ENCODE measurements around the gene UGCG.

Gene UGCG

GRCh38 chr9:111857555-111858211 lies 38.9 kb upstream of the UGCG start:
- H3K36me3 ChIP-seq (ENCODE audit: control insufficient read depth, insufficient read depth, low read length), result no peaks in the 10 kb centered on the region
- H3K4me3 ChIP-seq (replicated peaks; ENCODE audit: low read depth, low read length), result no peak overlapping the region
- no peak for TF ChIP-seq CTCF (IDR thresholded peaks at IDR 0.05; ENCODE audit: insufficient read depth, low read length, poor library complexity, severe bottlenecking)
- DNase-seq (ENCODE audit: extremely low read depth, insufficient read length), result no peak
- H3K27me3 ChIP-seq (replicated peaks; ENCODE audit: control insufficient read depth, insufficient read depth, low read length), result no peaks in the 10 kb centered on the region

GRCh38 chr9:111860443-111860842 lies 36.2 kb upstream of the UGCG start:
- Histone ChIP-seq H3K27me3 (replicated peaks; ENCODE audit: control insufficient read depth, insufficient read depth, low read length) (no peaks in the 10 kb centered on the region), H3K36me3 (ENCODE audit: control insufficient read depth, insufficient read depth, low read length) (no peaks in the 10 kb centered on the region), H3K4me3 (replicated peaks; ENCODE audit: low read depth, low read length) (no peak overlapping the region)
- no peak for DNase-seq (ENCODE audit: extremely low read depth, insufficient read length)
- no peak for TF ChIP-seq CTCF (IDR thresholded peaks at IDR 0.05; ENCODE audit: insufficient read depth, low read length, poor library complexity, severe bottlenecking)

GRCh38 chr9:111863636-111864035 lies 33.0 kb upstream of the UGCG start:
- no peaks in the 10 kb centered on the region for H3K27me3 ChIP-seq (replicated peaks; ENCODE audit: control insufficient read depth, insufficient read depth, low read length)
- no peak for DNase-seq (ENCODE audit: extremely low read depth, insufficient read length)
- no peak for TF ChIP-seq CTCF (IDR thresholded peaks at IDR 0.05; ENCODE audit: insufficient read depth, low read length, poor library complexity, severe bottlenecking)
- no peak overlapping the region for H3K4me3 ChIP-seq (replicated peaks; ENCODE audit: low read depth, low read length)
- no peaks in the 10 kb centered on the region for H3K36me3 ChIP-seq (ENCODE audit: control insufficient read depth, insufficient read depth, low read length)

- H3K36me3 ChIP-seq (ENCODE audit: control insufficient read depth, insufficient read depth, low read length), result no peaks in the 10 kb centered on the region
- no peaks in the 10 kb centered on the region for H3K27me3 ChIP-seq (replicated peaks; ENCODE audit: control insufficient read depth, insufficient read depth, low read length)
- no peak for TF ChIP-seq CTCF (IDR thresholded peaks at IDR 0.05; ENCODE audit: insufficient read depth, low read length, poor library complexity, severe bottlenecking)
- no peak overlapping the region for H3K4me3 ChIP-seq (replicated peaks; ENCODE audit: low read depth, low read length)
- DNase-seq (ENCODE audit: extremely low read depth, insufficient read length), result no peak
Measured at GRCh38 chr9:111866976-111867375, 29.6 kb upstream of the UGCG start.

- no peak for TF ChIP-seq CTCF (IDR thresholded peaks at IDR 0.05; ENCODE audit: insufficient read depth, low read length, poor library complexity, severe bottlenecking)
- Histone ChIP-seq H3K36me3 (ENCODE audit: control insufficient read depth, insufficient read depth, low read length) (no peaks in the 10 kb centered on the region), H3K27me3 (replicated peaks; ENCODE audit: control insufficient read depth, insufficient read depth, low read length) (no peaks in the 10 kb centered on the region), H3K4me3 (replicated peaks; ENCODE audit: low read depth, low read length) (no peak overlapping the region)
- no peak for DNase-seq (ENCODE audit: extremely low read depth, insufficient read length)
Measured at GRCh38 chr9:111868475-111868874, 28.1 kb upstream of the UGCG start.
